Fibroblast of gingiva (primary cell): ENCODE measurements around the gene C4orf50.

Source experiments
- DNase-seq: peaks from one replicate; pipeline ENCODE4 v3.0.0-alpha.2; 2011; ENCODE audit warnings: low read depth

C4orf50 gene

GRCh38 chr4:5943561-5943960 is 74.7 kb downstream of the C4orf50 start:
- no peak for DNase-seq

DNA sequence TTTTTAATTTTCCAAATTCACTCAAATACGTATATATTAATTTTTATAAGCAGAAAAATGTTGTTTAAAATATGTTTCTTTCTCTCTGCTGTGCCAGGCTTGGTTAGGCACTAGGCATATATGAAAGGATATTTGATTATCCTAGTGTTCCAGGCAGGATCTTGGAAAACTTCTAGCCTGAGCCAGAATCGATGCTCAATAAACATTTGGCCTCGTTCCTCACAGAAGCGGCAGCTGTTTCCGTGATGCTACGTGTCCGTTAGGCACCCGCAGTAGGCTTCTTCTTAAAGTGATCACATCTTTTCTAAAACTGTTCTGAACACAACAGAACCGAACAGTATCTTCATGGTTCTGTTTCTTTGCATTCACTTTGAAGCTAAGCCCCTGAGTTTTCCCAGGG is 75.3 kb downstream of the C4orf50 start:
- DNase-seq = no peak

- DNase-seq = no peak
These were observed 76.6 kb downstream of the C4orf50 start for GRCh38 chr4:5941601-5942000.

DNA sequence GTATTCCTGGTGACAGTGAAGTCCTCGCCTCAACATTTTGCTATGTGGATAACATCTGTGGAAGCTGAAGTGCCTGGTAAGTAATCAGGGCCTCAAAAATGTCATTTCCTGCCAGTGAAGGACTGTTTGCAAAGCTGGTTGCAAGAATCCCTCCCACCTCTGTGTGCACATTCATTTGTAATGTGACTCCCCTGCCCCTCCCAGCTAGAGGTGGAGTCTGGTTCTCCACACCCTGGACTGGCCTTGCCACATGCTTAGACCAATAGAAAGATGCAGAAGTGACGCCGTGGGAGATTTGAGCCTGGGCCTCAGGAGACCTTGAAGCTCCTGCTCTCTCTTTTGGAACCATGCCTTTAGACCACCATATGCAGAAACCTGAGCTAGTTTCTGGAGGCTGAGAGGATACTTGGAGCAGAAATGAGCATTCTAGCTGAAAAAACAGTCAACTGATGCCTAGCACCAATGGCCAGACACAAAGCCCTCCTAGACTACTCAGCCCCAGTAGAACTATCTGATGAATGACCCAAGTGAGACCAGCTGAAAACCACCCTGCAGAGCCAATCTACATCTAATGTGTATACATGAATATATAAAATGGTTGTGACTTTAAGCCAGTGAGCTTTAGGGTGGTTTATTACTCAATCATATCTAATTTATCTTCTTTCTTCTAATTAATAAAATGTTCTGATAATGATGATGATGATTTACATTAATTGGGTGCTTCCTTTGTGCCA is 77.6 kb downstream of the C4orf50 start:
- DNase-seq = no peak

- no peak for DNase-seq
These were observed 84.0 kb downstream of the C4orf50 start for GRCh38 chr4:5933996-5934831.

- no peak for DNase-seq
These were observed 85.1 kb downstream of the C4orf50 start for GRCh38 chr4:5933116-5933515.

- no peak for DNase-seq
These were observed 86.1 kb downstream of the C4orf50 start for GRCh38 chr4:5932035-5932568.

- no peak for DNase-seq
These were observed 86.7 kb downstream of the C4orf50 start for GRCh38 chr4:5931526-5931925.

- DNase-seq = no peak
These were observed 87.4 kb downstream of the C4orf50 start for GRCh38 chr4:5930876-5931275.

DNA sequence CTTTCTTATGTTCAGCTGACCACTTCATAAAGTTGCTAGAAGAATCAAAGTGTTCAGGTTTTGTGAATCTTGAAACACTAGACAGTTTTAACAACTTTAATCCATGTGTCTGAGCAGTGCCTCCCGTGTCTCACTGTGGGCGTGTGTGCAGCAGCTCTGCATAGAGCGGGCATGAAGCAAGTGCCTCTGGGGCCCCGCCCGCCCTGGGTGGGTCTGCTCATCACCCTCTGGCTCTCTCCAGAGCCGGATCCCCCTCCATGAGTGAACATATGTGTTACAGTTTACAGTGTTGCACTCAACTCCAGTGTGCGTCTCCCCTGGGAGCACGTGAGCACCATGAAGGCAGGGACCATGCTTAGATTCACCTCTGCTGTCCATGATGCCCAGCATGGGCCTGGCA is 87.8 kb downstream of the C4orf50 start:
- DNase-seq = no peak

DNA sequence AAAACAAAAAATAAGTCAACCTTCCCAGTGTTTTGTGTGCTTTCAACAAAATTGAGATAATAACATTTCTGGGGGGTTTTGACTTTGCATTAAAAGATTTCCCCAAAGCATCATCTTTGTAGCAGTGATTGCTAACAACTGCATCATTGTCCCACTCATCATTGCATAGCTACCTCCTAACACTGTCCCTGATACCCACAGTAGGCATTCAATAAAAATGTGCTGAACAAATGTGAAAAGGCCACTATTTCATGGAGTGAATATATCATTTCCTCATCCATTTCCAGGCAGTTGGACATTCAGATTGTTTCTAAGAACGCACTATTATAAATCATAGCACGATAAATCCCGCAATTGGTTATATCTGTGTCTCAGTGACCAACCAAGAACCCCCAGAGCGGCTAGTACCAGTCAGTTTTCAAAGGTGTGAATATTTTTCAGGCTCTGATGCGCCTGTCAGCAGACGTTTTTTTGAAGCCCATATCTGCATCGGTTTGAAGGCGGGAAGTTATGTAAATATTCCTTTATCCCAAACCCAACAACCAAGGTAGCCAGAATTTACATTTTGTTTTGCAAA is 89.3 kb downstream of the C4orf50 start:
- no peak for DNase-seq

DNA sequence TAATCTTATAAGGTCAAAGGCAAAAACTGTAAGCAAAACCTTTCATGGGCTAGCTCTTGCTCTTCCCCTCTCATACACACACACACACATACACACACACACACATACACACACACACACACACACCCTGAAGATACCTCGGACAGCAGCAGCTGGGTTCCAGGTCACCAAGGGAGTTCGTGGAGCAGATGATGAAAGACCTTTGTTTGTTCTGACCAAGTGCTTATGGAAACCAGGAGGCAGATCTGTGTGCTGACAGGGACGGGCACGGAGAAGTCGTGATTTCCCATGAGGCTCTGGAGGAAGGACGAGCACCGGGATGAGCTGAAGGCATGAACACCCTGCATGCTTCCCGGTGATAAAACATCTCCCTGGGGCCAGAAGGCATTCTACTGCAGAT is 90.0 kb downstream of the C4orf50 start:
- DNase-seq = no peak

DNA sequence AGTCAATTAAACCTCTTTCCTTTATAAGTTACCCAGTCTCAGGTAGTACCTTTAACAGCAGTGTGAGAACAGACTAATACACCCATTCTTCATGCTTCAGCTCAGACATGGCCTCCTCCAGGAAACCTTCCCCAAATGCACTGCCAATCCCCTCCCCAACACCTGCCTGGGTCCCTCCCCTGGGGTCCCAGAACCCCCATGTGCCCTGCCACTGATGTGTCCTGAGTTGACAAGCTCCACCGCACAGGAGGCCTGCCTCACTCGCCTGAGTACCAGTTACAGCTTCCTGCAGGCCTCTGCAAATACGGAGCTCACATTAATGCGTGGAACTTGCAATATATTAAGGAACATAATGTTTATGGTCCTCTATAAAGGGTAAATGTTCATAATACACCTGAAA is 90.5 kb downstream of the C4orf50 start:
- no peak for DNase-seq

DNA sequence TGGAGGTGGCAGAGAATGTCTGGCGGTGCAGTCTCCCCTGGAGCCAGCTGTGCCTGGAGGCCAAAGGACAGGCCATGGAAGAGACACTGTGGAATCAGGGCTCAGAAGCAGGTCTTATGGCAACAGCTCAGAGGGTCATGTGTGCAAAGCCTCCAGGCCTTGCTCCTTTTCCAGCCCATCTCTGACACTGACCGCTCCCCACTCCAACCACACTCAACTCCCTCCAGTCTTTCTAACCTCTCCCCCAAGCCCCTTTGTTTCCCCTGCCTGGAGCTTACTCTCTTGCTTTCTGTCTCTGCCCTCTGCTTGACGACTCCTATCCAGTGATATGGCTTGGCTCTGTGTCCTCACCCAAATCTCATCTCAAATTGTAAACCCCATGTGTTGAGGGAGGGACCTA is 91.1 kb downstream of the C4orf50 start:
- no peak for DNase-seq

GRCh38 chr4:5926598-5926997 is 91.6 kb downstream of the C4orf50 start:
- DNase-seq = no peak

GRCh38 chr4:5925419-5926200 is 92.6 kb downstream of the C4orf50 start:
- no peak for DNase-seq

GRCh38 chr4:5924461-5925125 is 93.6 kb downstream of the C4orf50 start:
- no peak for DNase-seq

DNA sequence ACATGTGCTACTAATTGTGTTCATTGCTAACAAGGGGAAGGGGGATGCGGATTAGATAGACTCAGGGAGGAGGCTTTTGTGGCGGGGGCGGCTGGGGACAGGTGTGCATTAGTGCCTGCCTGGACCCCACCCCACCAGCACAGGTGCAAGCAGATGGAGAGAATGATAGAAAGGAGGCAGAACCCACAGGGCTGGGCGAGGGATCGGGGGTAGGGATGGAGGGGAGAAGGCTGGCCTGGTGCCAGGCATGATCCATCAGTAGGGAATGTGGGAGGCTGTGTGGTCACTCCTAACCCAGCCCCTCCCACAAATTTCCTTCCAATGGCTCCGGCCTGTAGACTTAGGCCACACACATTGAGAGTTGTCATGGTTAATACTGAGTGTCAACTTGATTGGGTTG is 94.9 kb downstream of the C4orf50 start:
- DNase-seq = no peak

DNA sequence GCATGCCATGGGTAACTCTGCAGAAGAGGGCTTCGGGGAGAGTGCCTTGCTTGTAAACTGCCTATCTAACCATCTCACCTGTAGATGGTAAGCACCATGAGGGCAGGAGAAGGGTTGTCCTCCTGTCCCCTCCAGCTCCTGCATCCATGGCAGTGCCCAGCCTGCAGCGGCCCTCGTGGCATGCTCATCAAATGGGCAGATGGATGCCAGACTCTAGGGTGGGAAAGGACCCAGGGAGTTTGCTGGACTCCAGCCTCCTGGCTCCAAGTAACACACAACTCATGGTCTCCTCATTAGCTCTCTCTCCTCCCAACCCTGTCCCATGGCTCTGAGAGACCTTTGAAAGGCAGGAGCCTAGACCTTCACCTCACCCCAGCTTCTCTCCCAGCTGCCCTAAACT is 95.7 kb downstream of the C4orf50 start:
- no peak for DNase-seq

GRCh38 chr4:5921981-5922380 is 96.2 kb downstream of the C4orf50 start:
- DNase-seq = no peak
